Mesenchymal stem cell (in vitro differentiated cells and primary cell): ENCODE measurements around the gene TRIO.

Experiments
- DNase-seq: peaks from one replicate; pipeline ENCODE4 v3.0.0-alpha.2; 2013
- H2AFZ ChIP-seq: one replicate; pipeline ENCODE4 v1.6.1; 2013; ENCODE audit warnings: low read depth, mild to moderate bottlenecking, control low read depth, inconsistent platforms, low read length, moderate library complexity
- H2AK5ac ChIP-seq: 2 replicates; pipeline ENCODE4 v1.6.1; 2013; ENCODE audit warnings: low read length, moderate library complexity, mild to moderate bottlenecking, inconsistent platforms; ENCODE audit not compliant: severe bottlenecking
- H2BK120ac ChIP-seq: one replicate; pipeline ENCODE4 v1.6.1; 2013; ENCODE audit warnings: low read depth, mild to moderate bottlenecking, inconsistent platforms, low read length, moderate library complexity
- H2BK12ac ChIP-seq, 2 experiments: one replicate each; pipeline ENCODE4 v1.6.1; 2013; ENCODE audit warnings: inconsistent platforms in 2 of 2, low read length in 2 of 2, mild to moderate bottlenecking in 2 of 2, moderate library complexity in 2 of 2, control low read depth in 1 of 2
- H2BK15ac ChIP-seq: one replicate; pipeline ENCODE4 v1.6.1; 2013; ENCODE audit warnings: mild to moderate bottlenecking, low read depth, inconsistent platforms; ENCODE audit not compliant: poor library complexity, severe bottlenecking
- H2BK5ac ChIP-seq: 2 replicates; pipeline ENCODE4 v1.6.1; 2013; ENCODE audit warnings: low read depth, mild to moderate bottlenecking, low read length, control low read depth, inconsistent platforms; ENCODE audit not compliant: poor library complexity, severe bottlenecking
- H3K14ac ChIP-seq, 2 experiments: one replicate each; pipeline ENCODE4 v1.6.1; 2013; ENCODE audit warnings: inconsistent platforms in 2 of 2, low read length in 2 of 2, control low read depth in 1 of 2, mild to moderate bottlenecking in 1 of 2, moderate library complexity in 1 of 2
- H3K18ac ChIP-seq, 2 experiments: one replicate each; pipeline ENCODE4 v1.6.1; 2013; ENCODE audit warnings: inconsistent platforms in 2 of 2, low read length in 2 of 2, control low read depth in 1 of 2, low read depth in 1 of 2, mild to moderate bottlenecking in 1 of 2
- H3K23ac ChIP-seq, 2 experiments: one replicate each; pipeline ENCODE4 v1.6.1; 2013; ENCODE audit warnings: inconsistent platforms in 2 of 2, low read length in 2 of 2, mild to moderate bottlenecking in 2 of 2, moderate library complexity in 2 of 2, control low read depth in 1 of 2
- H3K27ac ChIP-seq: 2 replicates; pipeline ENCODE4 v1.5.1; 2013; ENCODE audit warnings: mild to moderate bottlenecking, moderate library complexity, low read length, control low read depth, inconsistent platforms; ENCODE audit not compliant: poor library complexity, severe bottlenecking
- H3K27me3 ChIP-seq, 2 experiments: 2 replicates each; pipeline versions ENCODE4 v1.6.1 to v1.7.0; 2013; ENCODE audit warnings: low read length in 2 of 2, mild to moderate bottlenecking in 2 of 2, moderate library complexity in 2 of 2, control low read depth in 1 of 2, inconsistent platforms in 1 of 2; ENCODE audit not compliant: control insufficient read depth in 1 of 2, insufficient read depth in 1 of 2
- H3K36me3 ChIP-seq, 2 experiments: 2 replicates each; pipeline versions ENCODE4 v1.6.1 to v1.7.0; 2013; ENCODE audit warnings: low read length in 2 of 2, control low read depth in 1 of 2, inconsistent platforms in 1 of 2, low read depth in 1 of 2, mild to moderate bottlenecking in 1 of 2; ENCODE audit not compliant: insufficient read depth in 2 of 2, control insufficient read depth in 1 of 2
- H3K4ac ChIP-seq, 2 experiments: one replicate each; pipeline ENCODE4 v1.6.1; 2013; ENCODE audit warnings: inconsistent platforms in 2 of 2, low read length in 2 of 2, mild to moderate bottlenecking in 2 of 2, moderate library complexity in 2 of 2, control low read depth in 1 of 2, low read depth in 1 of 2
- H3K4me1 ChIP-seq: 2 replicates; pipeline ENCODE4 v1.6.1; 2013; ENCODE audit warnings: low read depth, low read length, control low read depth; ENCODE audit not compliant: control insufficient read depth, insufficient read depth
- H3K4me2 ChIP-seq: 2 replicates; pipeline ENCODE4 v1.6.1; 2013; ENCODE audit warnings: low read length, mild to moderate bottlenecking, inconsistent platforms; ENCODE audit not compliant: poor library complexity, severe bottlenecking
- H3K4me3 ChIP-seq, 2 experiments: 2 replicates each; pipeline versions ENCODE4 v1.5.1 to v1.7.0; 2013; ENCODE audit warnings: low read length in 2 of 2, mild to moderate bottlenecking in 2 of 2, control low read depth in 1 of 2, low read depth in 1 of 2; ENCODE audit not compliant: insufficient read depth in 1 of 2
- H3K79me1 ChIP-seq: replicated peaks from 2 replicates; pipeline ENCODE4 v1.6.1; 2013; ENCODE audit warnings: mild to moderate bottlenecking, control low read depth, low read length, inconsistent platforms; ENCODE audit not compliant: poor library complexity, severe bottlenecking
- H3K9ac ChIP-seq: 2 replicates; pipeline ENCODE4 v1.7.0; 2013; ENCODE audit warnings: mild to moderate bottlenecking, low read length, moderate library complexity
- H3K9me3 ChIP-seq: 2 replicates; pipeline ENCODE4 v1.7.0; 2013; ENCODE audit warnings: mild to moderate bottlenecking, low read length; ENCODE audit not compliant: control insufficient read depth
- H4K8ac ChIP-seq: one replicate; pipeline ENCODE4 v1.6.1; 2013; ENCODE audit warnings: inconsistent platforms, mild to moderate bottlenecking, low read length, moderate library complexity
- H4K91ac ChIP-seq: one replicate; pipeline ENCODE4 v1.6.1; 2013; ENCODE audit warnings: mild to moderate bottlenecking, low read length, inconsistent platforms
- WGBS: methylation state at CpG from one replicate; pipeline ENCODE4 v1.1.7; 2013; ENCODE audit warnings: mixed read lengths; 5-methylcytosine and 5-hydroxymethylcytosine counted together

Gene TRIO

GRCh38 chr5:14143841-14144585 lies 871 bp downstream of the TRIO start:
- Histone ChIP-seq H2AFZ (no peak overlapping the region), H3K79me1 (no peaks in the 10 kb centered on the region), H3K4me1 (peaks cover 13% of the 10 kb centered on the region), H3K23ac (peak overlapping the region; percentile 10 to 75), H4K91ac (peak overlapping the region; percentile 94), H2BK12ac (peak overlapping the region in 1 of 2 experiments; percentile 37), H3K4ac (peak overlapping the region; percentile 82 to 95), H4K8ac (peak overlapping the region; percentile 83), H3K9ac (peak overlapping the region; percentile 96), H3K36me3 (peaks cover 3 to 5% of the 10 kb centered on the region in 2 experiments), H3K18ac (peak overlapping the region; percentile 96 to 97), H3K27ac (peak overlapping the region; percentile 78), H3K27me3 (no peaks in the 10 kb centered on the region), H2BK120ac (peak overlapping the region; percentile 96), H2BK15ac (peak overlapping the region; percentile 89), H3K4me2 (peak overlapping the region; percentile 20), H2BK5ac (peak overlapping the region; percentile 98), H3K14ac (peak overlapping the region; percentile 59 to 93), H2AK5ac (peak overlapping the region; percentile 51), H3K4me3 (peak overlapping the region; percentile 67 to 92), H3K9me3 (no peaks in the 10 kb centered on the region)
- WGBS: under 1% methylated on average over 54 of the region's 85 CpGs
- DNase-seq: no peak

GRCh38 chr5:14144586-14145434 lies 1.7 kb downstream of the TRIO start:
- Histone ChIP-seq H2AFZ (no peak overlapping the region), H4K91ac (peak overlapping the region; percentile 12), H2BK15ac (peak overlapping the region; percentile 89), H3K4me2 (peak overlapping the region; percentile 72), H3K14ac (peak overlapping the region; percentile 59 to 93), H2AK5ac (no peak overlapping the region), H3K4ac (peak overlapping the region; percentile 82 to 95), H2BK12ac (peak overlapping the region in 1 of 2 experiments; percentile 70), H3K9me3 (no peaks in the 10 kb centered on the region), H3K27me3 (no peaks in the 10 kb centered on the region), H3K4me1 (peaks cover 18% of the 10 kb centered on the region), H3K4me3 (peak overlapping the region; percentile 67 to 92), H3K23ac (peak overlapping the region in 1 of 2 experiments; percentile 75), H4K8ac (peak overlapping the region; percentile 1), H3K36me3 (peaks cover 3 to 7% of the 10 kb centered on the region in 2 experiments), H3K27ac (peak overlapping the region; percentile 77), H2BK5ac (peak overlapping the region; percentile 98), H2BK120ac (peak overlapping the region; percentile 93), H3K18ac (peak overlapping the region; percentile 96 to 97), H3K9ac (peak overlapping the region; percentile 96), H3K79me1 (no peaks in the 10 kb centered on the region)
- under 1% methylated on average over 56 of the region's 85 CpGs for WGBS
- peak; percentile 87 for DNase-seq

- no peak overlapping the region for H3K4ac ChIP-seq
- H2AFZ ChIP-seq: no peak overlapping the region
- peak overlapping the region; percentile 96 for H3K9ac ChIP-seq
- DNase-seq: no peak
- H3K4me3 ChIP-seq: peak overlapping the region; percentile 52 to 92
- peak overlapping the region; percentile 72 for H3K4me2 ChIP-seq
- 32% methylated on average over 12 of the region's 14 CpGs for WGBS
- no peaks in the 10 kb centered on the region for H3K79me1 ChIP-seq
- H4K8ac ChIP-seq: no peak overlapping the region
- no peak overlapping the region for H4K91ac ChIP-seq
- H3K27me3 ChIP-seq: no peaks in the 10 kb centered on the region
- peak overlapping the region in 1 of 2 experiments; percentile 57 for H2BK12ac ChIP-seq
- no peak overlapping the region for H3K18ac ChIP-seq
- H2BK15ac ChIP-seq: no peak overlapping the region
- no peak overlapping the region for H3K14ac ChIP-seq
- H3K27ac ChIP-seq: peak overlapping the region; percentile 77
- H3K36me3 ChIP-seq: peaks cover 3 to 8% of the 10 kb centered on the region in 2 experiments
- no peak overlapping the region for H2AK5ac ChIP-seq
- no peak overlapping the region for H3K23ac ChIP-seq
- no peak overlapping the region for H2BK5ac ChIP-seq
- no peaks in the 10 kb centered on the region for H3K9me3 ChIP-seq
- H2BK120ac ChIP-seq: no peak overlapping the region
- peaks cover 17% of the 10 kb centered on the region for H3K4me1 ChIP-seq
These were observed 2.5 kb downstream of the TRIO start for GRCh38 chr5:14145435-14146334.
